GM18508 (cell line): ENCODE results near the gene NOD2.

Experiments
- ATAC-seq: cut with Tn5 transposase; IDR thresholded peaks from one replicate; pipeline ENCODE4 v1.9.1; 2021; ENCODE audit warnings: moderate number of reproducible peaks; ENCODE audit not compliant: insufficient read depth, unreplicated experiment

Gene NOD2

GRCh38 chr16:50776037-50776436, 82.6 kb downstream of the NOD2 start:
- no peak for ATAC-seq

GRCh38 chr16:50778284-50779163, 85.1 kb downstream of the NOD2 start:
- no peak for ATAC-seq

- no peak for ATAC-seq
These were observed 87.6 kb downstream of the NOD2 start for GRCh38 chr16:50781043-50781442.

DNA sequence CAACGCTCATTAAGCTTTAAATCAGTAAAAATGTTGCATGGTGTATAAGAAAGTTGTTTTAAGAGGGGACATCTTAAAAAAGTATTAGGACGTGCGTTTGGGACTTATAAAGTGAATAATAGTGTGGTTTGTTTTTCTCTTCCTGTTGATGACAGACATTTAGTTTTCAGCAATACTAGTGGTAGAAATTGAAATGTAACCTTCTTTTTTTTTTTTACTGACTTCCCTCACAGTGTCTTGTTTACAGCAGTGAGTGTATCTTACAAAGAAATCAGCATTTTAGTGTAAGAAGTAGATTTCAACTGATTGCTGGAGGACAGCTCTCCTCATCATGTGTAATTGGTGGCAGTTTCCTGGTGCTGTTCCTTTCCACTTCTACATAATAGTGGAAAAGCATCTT, 88.1 kb downstream of the NOD2 start:
- ATAC-seq: no peak
